Measurements from ENCODE around the gene DGKI. TPM values are rescaled to one million over a fixed set of nuclear protein-coding genes. Genes with fewer than 3 reads are reported as not detected.

The DGKI gene
- total and polyA plus RNA-seq, 9 of the 15 experiments (the other 6 are each of a cell fraction or from before 2014, with no cell fraction given), result 0.11 to 0.54 (median 0.15) TPM; not detected in 5

- no peaks in the 10 kb centered on the region for H3K9me1 ChIP-seq (ENCODE audit: control insufficient read depth, insufficient read depth, low read length)
- WGBS (ENCODE audit: insufficient coverage, low coverage, missing lambda C conversion rate), result 3% methylated on average over 3 of the region's 3 CpGs
- POLR2A ChIA-PET, result interaction anchor here (1.0 to 1.2 kb wide), 2 partner anchors 8 to 16 kb away, joined by 3 read pairs; no protein-coding TSS in a partner anchor
- H3K27me3 ChIP-seq (ENCODE audit: control insufficient read depth in 2 of 2, insufficient read depth in 2 of 2, low read length in 2 of 2), result no peaks in the 10 kb centered on the region
- FAIRE-seq (no peak), ATAC-seq (no peak), DNase-seq (ENCODE audit: extremely low read depth in 1 of 4, low spot score in 3 of 4) (no peak)
- CTCF ChIA-PET (ENCODE audit: low intra/inter-chr PET ratio), result no interaction called here
- no peaks in the 10 kb centered on the region for H3K36me3 ChIP-seq (ENCODE audit: control insufficient read depth, insufficient read depth, low read length)
- intact Hi-C loops (cut with micrococcal nuclease), result no loop called here
- H3K4me3 ChIP-seq, result no peak overlapping the region
- TF ChIP-seq ZNF24 (IDR thresholded peaks at IDR 0.05) (no peak), SRSF9 (IDR thresholded peaks at IDR 0.05; ENCODE audit: borderline replicate concordance, low read depth, low read length) (no peak), ZNF217 (CRISPR knock-in tag; IDR thresholded peaks at IDR 0.05) (no peak), ZNF280A (IDR thresholded peaks at IDR 0.05; ENCODE audit: low read depth, partially characterized antibody) (no peak), PCBP2 (IDR thresholded peaks at IDR 0.05; ENCODE audit: low read depth, low read length, poor library complexity, severe bottlenecking) (no peak), TEAD1 (CRISPR knock-in tag; IDR thresholded peaks at IDR 0.05) (no peak), PTBP1 (IDR thresholded peaks at IDR 0.05; ENCODE audit: low read depth, low read length) (no peak), MAFF (IDR thresholded peaks at IDR 0.05; ENCODE audit: low read length) (no peak), E2F6 (IDR thresholded peaks at IDR 0.05; ENCODE audit: borderline replicate concordance in 1 of 2, extremely low read depth in 1 of 2, insufficient read depth in 1 of 2, insufficient read length in 1 of 2, low read depth in 1 of 2, low read length in 1 of 2, poor library complexity in 1 of 2, severe bottlenecking in 1 of 2) (no peak), ZNF3 (CRISPR knock-in tag; IDR thresholded peaks at IDR 0.05) (no peak), CXXC5 (CRISPR knock-in tag; IDR thresholded peaks at IDR 0.05) (no peak), RAD51 (IDR thresholded peaks at IDR 0.05; ENCODE audit: borderline replicate concordance, low read depth) (no peak), MCM7 (IDR thresholded peaks at IDR 0.05) (no peak), HNRNPL (IDR thresholded peaks at IDR 0.05; ENCODE audit: low read depth, low read length) (no peak), RBM39 (optimal IDR thresholded peaks at IDR 0.05; ENCODE audit: low read depth, low read length) (no peak)
- no peaks in the 10 kb centered on the region for H3K79me2 ChIP-seq (ENCODE audit: control insufficient read depth, insufficient read depth, low read length)
- no peaks in the 10 kb centered on the region for H3K4me1 ChIP-seq (replicated peaks in 1 of 2; ENCODE audit: control insufficient read depth in 2 of 2, insufficient read depth in 2 of 2, low read length in 2 of 2)
- no peak overlapping the region for H2AFZ ChIP-seq (ENCODE audit: low read depth, low read length)
- H4K20me1 ChIP-seq (replicated peaks; ENCODE audit: control insufficient read depth, insufficient read depth, low read length), result no peaks in the 10 kb centered on the region
- H3K9ac ChIP-seq (ENCODE audit: insufficient read depth in 1 of 2, low read depth in 2 of 2, low read length in 2 of 2), result no peak overlapping the region
- in situ Hi-C loops (cut with MboI), result no loop called here
- H3K9me3 ChIP-seq (replicated peaks; ENCODE audit: control insufficient read depth, insufficient read depth, low read depth, low read length), result no peaks in the 10 kb centered on the region
- H3K27ac ChIP-seq (ENCODE audit: extremely low read depth, low read depth, low read length), result no peak overlapping the region
- H3K4me2 ChIP-seq (ENCODE audit: insufficient read depth, low read length), result no peak overlapping the region
- no TSS peak for BruUV-seq (replicated peaks)
Observed at GRCh38 chr7:137703291-137704010, 143.3 kb downstream of the DGKI start.
